ENCODE measurements around the gene WDR48.
A peak's percentile ranks its signal among the peaks of the same experiment; 100 is the strongest.

The WDR48 gene

DNA sequence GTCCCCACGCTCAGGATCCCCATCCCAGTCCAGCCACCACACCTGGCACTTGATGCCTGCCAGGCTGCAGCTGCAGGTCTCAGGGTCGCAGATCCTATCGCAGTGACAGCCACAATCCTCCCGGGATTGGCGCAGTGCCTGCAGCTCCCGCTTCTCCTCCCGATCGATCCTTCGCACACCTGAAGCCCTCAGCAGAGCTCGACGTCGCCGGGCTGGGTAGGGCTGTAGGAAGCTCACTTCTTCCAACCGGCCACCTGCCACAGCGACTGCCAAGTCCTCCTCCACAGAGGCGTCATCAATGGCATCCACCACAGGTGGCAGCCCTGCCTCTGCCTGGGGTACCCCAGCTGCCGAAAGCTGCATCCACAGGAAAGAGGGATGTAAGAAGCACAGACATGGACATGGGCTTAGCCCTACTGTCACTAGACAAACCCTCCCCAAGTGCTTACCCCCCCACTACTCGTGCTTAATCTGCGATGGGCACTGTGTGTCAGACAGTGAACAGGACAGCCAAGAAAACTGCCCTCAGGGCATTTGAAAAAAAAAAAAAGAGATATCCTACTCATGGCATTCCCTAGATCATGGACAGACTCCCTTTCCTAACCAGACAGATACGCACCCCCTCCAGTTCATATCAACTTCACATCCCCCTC, 92.4 kb downstream of the WDR48 start:
- Mint-ChIP-seq H3K36me3 (peaks cover 49% of the 10 kb centered on the region), H3K4me3 (no peak overlapping the region), H3K4me1 (peaks cover 82% of the 10 kb centered on the region), H3K27ac (no peak overlapping the region), H3K27me3 (no peaks in the 10 kb centered on the region), H3K9me3 (no peaks in the 10 kb centered on the region)
- ATAC-seq, result no peak

DNA sequence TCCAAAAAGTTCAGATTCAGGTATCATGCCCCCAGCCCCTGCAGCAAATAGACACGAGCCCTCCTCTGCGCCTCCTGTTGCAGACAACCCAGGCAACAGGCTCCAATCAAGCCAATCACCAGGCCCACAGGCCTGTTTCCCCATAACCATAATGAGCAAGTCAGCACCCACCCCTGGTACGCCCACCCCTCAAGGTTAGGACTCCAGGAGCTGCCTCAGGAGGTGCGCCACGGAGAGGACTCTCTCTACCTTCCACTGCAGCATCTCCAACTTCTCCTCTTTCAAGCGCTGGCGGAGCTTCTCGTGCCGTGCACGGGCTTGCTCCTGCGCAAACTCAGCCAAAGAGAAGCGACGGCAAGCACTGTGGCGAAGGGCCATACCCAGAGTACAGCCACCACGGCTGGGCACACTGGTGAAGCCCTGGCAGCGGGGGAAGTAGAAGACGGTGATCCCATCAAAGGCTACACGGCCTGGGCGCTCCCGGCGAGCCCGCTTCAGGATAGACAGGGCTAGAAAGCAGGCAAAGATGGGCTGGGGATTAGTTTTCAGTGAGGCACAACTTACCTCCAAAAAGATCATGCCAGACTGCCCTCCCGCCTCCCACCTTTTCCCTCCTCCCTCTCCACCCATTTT, 93.0 kb downstream of the WDR48 start:
- Mint-ChIP-seq H3K36me3 (peaks cover 49% of the 10 kb centered on the region), H3K27ac (no peak overlapping the region), H3K27me3 (no peaks in the 10 kb centered on the region), H3K9me3 (no peaks in the 10 kb centered on the region), H3K4me3 (no peak overlapping the region), H3K4me1 (peaks cover 83% of the 10 kb centered on the region)
- no peak for ATAC-seq

DNA sequence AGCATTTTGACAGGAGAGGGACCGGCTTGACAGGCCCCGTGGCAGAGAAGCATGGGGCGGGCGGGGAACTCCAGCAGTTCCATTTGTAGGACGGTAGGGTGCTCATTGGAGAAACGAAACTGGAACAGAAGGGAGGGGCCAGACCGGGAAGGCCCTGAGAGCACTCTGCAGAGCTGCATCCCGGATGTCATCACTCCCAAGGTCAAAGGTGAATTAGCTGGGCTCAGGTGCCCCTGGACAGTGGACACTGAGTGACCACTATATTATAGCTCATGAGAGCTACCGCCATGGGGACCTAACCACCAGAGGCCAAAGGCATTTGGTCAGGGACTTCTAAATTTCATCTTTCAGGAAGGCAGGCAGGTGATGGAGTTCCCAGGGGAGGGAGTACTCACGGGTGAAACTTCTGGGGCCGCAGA, 94.3 kb downstream of the WDR48 start:
- H3K4me3 Mint-ChIP-seq, result peak overlapping the region; percentile 55
- ATAC-seq, result no peak

More for the DNA sequence above, 94.3 kb downstream of the WDR48 start:
- Mint-ChIP-seq H3K4me1 (peaks cover 87% of the 10 kb centered on the region), H3K9me3 (no peaks in the 10 kb centered on the region), H3K36me3 (peaks cover 49% of the 10 kb centered on the region), H3K27me3 (no peaks in the 10 kb centered on the region), H3K27ac (peak overlapping the region; percentile 87)

All from stimulated activated memory B cell treated with anti-CD40 and anti-IgM and Interleukin-4, amounts not matched to agents 10 μg/mL and 1 μg/mL and 100 μg/mL, for 72 hours (primary cell).